ENCODE data around the gene PFDN2. TPM values are rescaled to one million over a fixed set of nuclear protein-coding genes. Genes with fewer than 3 reads are reported as not detected.

Gene PFDN2
- total and polyA plus RNA-seq, 2 experiments from 2014 or later: 45.6 to 352 TPM

DNA sequence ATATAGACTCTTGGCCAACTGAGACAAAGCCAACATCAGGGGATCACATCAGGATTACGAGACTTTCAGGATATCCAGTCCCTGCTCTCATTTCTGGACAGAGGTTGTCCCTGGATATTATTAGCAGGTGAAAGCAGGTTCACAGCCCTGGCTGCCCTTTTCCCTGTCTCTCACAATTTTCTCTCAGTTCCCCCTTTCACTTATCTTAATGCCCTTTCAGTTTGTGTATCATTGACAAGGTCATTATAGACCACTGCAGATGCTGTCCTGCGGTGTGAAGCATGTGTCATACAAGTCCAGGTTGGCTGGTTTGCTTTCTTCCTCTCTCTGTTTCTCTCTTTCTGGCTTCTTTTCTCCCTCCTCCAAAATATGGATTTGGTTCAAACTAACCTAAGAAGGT is 21.8 kb downstream of the PFDN2 start:
- no peak overlapping the region for H2AFZ ChIP-seq
- H3K4me1 ChIP-seq (ENCODE audit: insufficient read depth): no peaks in the 10 kb centered on the region; the same call in 1 of the 2 replicates
- no peak for DNase-seq (ENCODE audit: low spot score)
- peaks cover 16% of the 10 kb centered on the region for H3F3A ChIP-seq (replicated peaks; ENCODE audit: low read depth)
- H3K9me3 Mint-ChIP-seq: peaks cover 3% of the 10 kb centered on the region; the same call in 1 of the 3 replicates
- no peak overlapping the region for H3K4me2 ChIP-seq
- H3K9me2 ChIP-seq (ENCODE audit: insufficient read depth): no peaks in the 10 kb centered on the region
- no peak for TF ChIP-seq ZNF331 (CRISPR knock-in tag; IDR thresholded peaks at IDR 0.05; ENCODE audit: low read depth)
- no peak for TF ChIP-seq JUNB (IDR thresholded peaks at IDR 0.05; ENCODE audit: unreplicated experiment)
- TF ChIP-seq, protein P1, sequence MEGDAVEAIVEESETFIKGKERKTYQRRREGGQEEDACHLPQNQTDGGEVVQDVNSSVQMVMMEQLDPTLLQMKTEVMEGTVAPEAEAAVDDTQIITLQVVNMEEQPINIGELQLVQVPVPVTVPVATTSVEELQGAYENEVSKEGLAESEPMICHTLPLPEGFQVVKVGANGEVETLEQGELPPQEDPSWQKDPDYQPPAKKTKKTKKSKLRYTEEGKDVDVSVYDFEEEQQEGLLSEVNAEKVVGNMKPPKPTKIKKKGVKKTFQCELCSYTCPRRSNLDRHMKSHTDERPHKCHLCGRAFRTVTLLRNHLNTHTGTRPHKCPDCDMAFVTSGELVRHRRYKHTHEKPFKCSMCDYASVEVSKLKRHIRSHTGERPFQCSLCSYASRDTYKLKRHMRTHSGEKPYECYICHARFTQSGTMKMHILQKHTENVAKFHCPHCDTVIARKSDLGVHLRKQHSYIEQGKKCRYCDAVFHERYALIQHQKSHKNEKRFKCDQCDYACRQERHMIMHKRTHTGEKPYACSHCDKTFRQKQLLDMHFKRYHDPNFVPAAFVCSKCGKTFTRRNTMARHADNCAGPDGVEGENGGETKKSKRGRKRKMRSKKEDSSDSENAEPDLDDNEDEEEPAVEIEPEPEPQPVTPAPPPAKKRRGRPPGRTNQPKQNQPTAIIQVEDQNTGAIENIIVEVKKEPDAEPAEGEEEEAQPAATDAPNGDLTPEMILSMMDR (conservative IDR thresholded peaks at IDR 0.05; ENCODE audit: low read depth in 2 of 2): no peak
- no peak for TF ChIP-seq EZH2phosphoT487 (IDR thresholded peaks at IDR 0.05; ENCODE audit: unreplicated experiment)
- TF ChIP-seq NANOG (IDR thresholded peaks at IDR 0.05; ENCODE audit: borderline replicate concordance): no peak
- TF ChIP-seq ZNF462 (CRISPR knock-in tag; IDR thresholded peaks at IDR 0.05): no peak
- no peak for TF ChIP-seq CREB1 (CRISPR knock-in tag; IDR thresholded peaks at IDR 0.05; ENCODE audit: low read depth)
- no peaks in the 10 kb centered on the region for H3K79me2 ChIP-seq (replicated peaks; ENCODE audit: insufficient read depth)
- H3K27ac ChIP-seq (ENCODE audit: low read depth): no peak overlapping the region
- H3K27me3 Mint-ChIP-seq (ENCODE audit: insufficient read depth, low read depth, poor library complexity): peaks cover 18% of the 10 kb centered on the region
- H3K36me3 ChIP-seq (ENCODE audit: insufficient read depth): no peaks in the 10 kb centered on the region; the same call in 1 of the 2 replicates
- no peak overlapping the region for H3K4me3 ChIP-seq
- H3K27me3 ChIP-seq (ENCODE audit: insufficient read depth): no peaks in the 10 kb centered on the region
- no peak overlapping the region for H3K4me3 Mint-ChIP-seq
- H3K4me1 Mint-ChIP-seq: peaks cover 7% of the 10 kb centered on the region; the same call in 1 of the 3 replicates
- H4K20me1 ChIP-seq (replicated peaks; ENCODE audit: insufficient read depth): no peaks in the 10 kb centered on the region
- H3K27ac Mint-ChIP-seq: no peak overlapping the region
- peaks cover 9% of the 10 kb centered on the region; the same call in 1 of the 3 replicates for H3K36me3 Mint-ChIP-seq (ENCODE audit: low read depth)
- ATAC-seq: no peak
